Endothelial cell of umbilical vein (primary cell): ENCODE results near the gene BAG3. TPM values are rescaled to one million over a fixed set of nuclear protein-coding genes. Genes with fewer than 3 reads are reported as not detected.

ENCODE experiments used
- BruUV-seq: library from RNA; stranded (reverse); fragments of 400-500 nt; replicated peaks from 2 replicates; lab custom pipeline; 2021; lab: Mats Ljungman, UMichigan
- CTCF ChIA-PET: fragments of 300-600, 350-600 bp; sonication (Branson Sonifier 250); formaldehyde crosslinking; loops from one replicate; lab custom pipeline; 2021; ENCODE audit warnings: antibody characterized with exemption, inconsistent platforms; lab: Charles Lee
- POLR2A ChIA-PET: fragments of 300-600, 350-600 bp; sonication (Branson Sonifier 250); formaldehyde crosslinking; loops from one replicate; lab custom pipeline; 2021; ENCODE audit warnings: antibody characterized with exemption, inconsistent platforms; lab: Charles Lee
- DNase-seq: peaks from one replicate; pipeline ENCODE4 v3.0.0-alpha.2; 2011; ENCODE audit warnings: low read depth, low spot score
- FAIRE-seq: peaks from 2 replicates; lab custom pipeline; 2011; peaks lifted over from hg19 to GRCh38; lab: Jason Lieb, UNC
- H2AFZ ChIP-seq: 2 replicates; pipeline ENCODE4 v1.6.0; 2012; ENCODE audit warnings: low read depth, low read length, control low read depth, inconsistent platforms
- H3K27ac ChIP-seq: 2 replicates; pipeline ENCODE4 v1.5.1; 2011; ENCODE audit warnings: low read depth, mild to moderate bottlenecking, control low read depth, low read length, moderate library complexity; ENCODE audit not compliant: insufficient read depth
- H3K27me3 ChIP-seq, 2 experiments: 2 replicates each; pipeline versions ENCODE4 v1.6.0 to v1.6.1; 2011; ENCODE audit warnings: low read length in 2 of 2, mixed read lengths in 1 of 2; ENCODE audit not compliant: control insufficient read depth in 2 of 2, insufficient read depth in 2 of 2
- H3K36me3 ChIP-seq, 2 experiments: 2 replicates in 1 of 2; 3 replicates in 1 of 2; pipeline ENCODE4 v1.5.1; 2011; ENCODE audit warnings: low read length in 2 of 2, mild to moderate bottlenecking in 1 of 2, moderate library complexity in 1 of 2; ENCODE audit not compliant: control insufficient read depth in 2 of 2, insufficient read depth in 2 of 2; ENCODE audit errors: extremely low read depth in 1 of 2
- H3K4me1 ChIP-seq: 3 replicates; pipeline ENCODE4 v1.5.1; 2011; ENCODE audit warnings: mild to moderate bottlenecking, low read length; ENCODE audit not compliant: control insufficient read depth, insufficient read depth; ENCODE audit errors: extremely low read depth
- H3K4me2 ChIP-seq: 2 replicates; pipeline ENCODE4 v1.6.1; 2011; ENCODE audit warnings: low read length, control low read depth, mixed read lengths; ENCODE audit not compliant: insufficient read depth
- H3K4me3 ChIP-seq, 3 experiments: fragments of 200-600 bp in 1 of 3; sonication (generic), shearing (Covaris generic) in 1 of 3; replicated peaks in 1 of 3; 2 replicates each; pipeline ENCODE4 v1.5.1; 2011 to 2016; ENCODE audit warnings: control low read depth in 3 of 3, low read length in 3 of 3, mild to moderate bottlenecking in 2 of 3, inconsistent platforms in 1 of 3, low read depth in 1 of 3, moderate library complexity in 1 of 3; ENCODE audit not compliant: insufficient read depth in 1 of 3
- H3K79me2 ChIP-seq: 2 replicates; pipeline ENCODE4 v1.6.0; 2012; ENCODE audit warnings: low read length, inconsistent platforms; ENCODE audit not compliant: control insufficient read depth, insufficient read depth
- H3K9ac ChIP-seq: replicated peaks from 2 replicates; pipeline ENCODE3; 2011; ENCODE audit warnings: low read length, control low read depth; ENCODE audit not compliant: insufficient read depth; ENCODE audit errors: extremely low read depth
- H3K9me1 ChIP-seq: replicated peaks from 3 replicates; pipeline ENCODE4 v1.6.0; 2011; ENCODE audit warnings: mild to moderate bottlenecking, low read length; ENCODE audit not compliant: control insufficient read depth, insufficient read depth; ENCODE audit errors: extremely low read depth
- H3K9me3 ChIP-seq: replicated peaks from 2 replicates; pipeline ENCODE4 v1.5.1; 2012; ENCODE audit warnings: low read length, inconsistent platforms; ENCODE audit not compliant: control insufficient read depth, insufficient read depth
- H4K20me1 ChIP-seq: replicated peaks from 2 replicates; pipeline ENCODE3; 2011; ENCODE audit warnings: mild to moderate bottlenecking, low read length; ENCODE audit not compliant: control insufficient read depth, insufficient read depth; ENCODE audit errors: extremely low read depth
- EZH2 ChIP-seq: IDR thresholded peaks from 2 replicates; pipeline ENCODE4 v1.6.1; 2012; ENCODE audit warnings: borderline replicate concordance, low read depth, mild to moderate bottlenecking, moderate library complexity, low read length, inconsistent platforms; ENCODE audit not compliant: severe bottlenecking
- FOS ChIP-seq: IDR thresholded peaks from 2 replicates; pipeline ENCODE4 v1.6.1; 2011; ENCODE audit warnings: mild to moderate bottlenecking, low read length, moderate library complexity, borderline replicate concordance; ENCODE audit not compliant: insufficient read depth
- GATA2 ChIP-seq: IDR thresholded peaks from 2 replicates; pipeline ENCODE4 v1.7.0; 2011; ENCODE audit warnings: low read depth, mild to moderate bottlenecking, moderate library complexity, mixed read lengths, low read length; ENCODE audit not compliant: insufficient read length, insufficient read depth
- JUN ChIP-seq: IDR thresholded peaks from 2 replicates; pipeline ENCODE4 v1.6.1; 2011; ENCODE audit warnings: borderline replicate concordance, low read depth; ENCODE audit not compliant: insufficient read length, insufficient read depth
- MYC ChIP-seq: IDR thresholded peaks from one replicate; pipeline ENCODE4 v1.6.1; 2011; ENCODE audit warnings: mild to moderate bottlenecking, low read depth, low read length
- POLR2A ChIP-seq: IDR thresholded peaks from 2 replicates; pipeline ENCODE4 v1.6.1; 2012; ENCODE audit warnings: low read depth, mild to moderate bottlenecking, control low read depth, low read length
- POLR2AphosphoS5 ChIP-seq: IDR thresholded peaks from 2 replicates; pipeline ENCODE4 v1.6.1; 2012; ENCODE audit warnings: low read depth, mild to moderate bottlenecking, control low read depth, low read length, moderate library complexity; ENCODE audit not compliant: insufficient read depth
- dilution Hi-C: fragments of 300-500 bp; cut with MboI; formaldehyde crosslinking; loops from one replicate; pipeline ENCODE4 v1.15.0; 2019; ENCODE audit warnings: low sequenced_read_pairs; ENCODE audit not compliant: extremely low pct_ligation_motif_present
- intact Hi-C: fragments of 100-400 bp; cut with micrococcal nuclease; formaldehyde crosslinking; loops from one replicate; pipeline ENCODE4 v1.10.0; 2022
- polyA plus RNA-seq, 4 experiments: library from polyadenylated mRNA; depleted of rRNA in 3 of 4; stranded (reverse) in 3 of 4; unstranded in 1 of 4; fragments of >200 nt; gene quantifications; 2 replicates each; pipeline versions ENCODE4 v1.2.1 to v1.2.3, GENCODE V29; 2011 to 2012; ENCODE audit warnings: missing spikeins in 1 of 4
- total RNA-seq: library from RNA; stranded (reverse); gene quantifications from 2 replicates; pipeline ENCODE4 v1.2.3, GENCODE V29; 2021
- TF ChIP-seq, protein P1 (sequence below), 2 donors: IDR thresholded peaks; 1 replicate in 1 of 2; 2 replicates in 1 of 2; pipeline ENCODE4 v1.5.1; 2011; ENCODE audit warnings: low read length in 2 of 2, mild to moderate bottlenecking in 2 of 2, moderate library complexity in 2 of 2, control low read depth in 1 of 2, inconsistent platforms in 1 of 2, low read depth in 1 of 2; ENCODE audit not compliant: insufficient read depth in 1 of 2; ENCODE audit errors: extremely low read depth in 1 of 2

The BAG3 gene
- total and polyA plus RNA-seq, 2 donors (not counting 3 experiments of a cell fraction or from before 2014, with no cell fraction given), result 25.2 to 66.7 TPM

DNA sequence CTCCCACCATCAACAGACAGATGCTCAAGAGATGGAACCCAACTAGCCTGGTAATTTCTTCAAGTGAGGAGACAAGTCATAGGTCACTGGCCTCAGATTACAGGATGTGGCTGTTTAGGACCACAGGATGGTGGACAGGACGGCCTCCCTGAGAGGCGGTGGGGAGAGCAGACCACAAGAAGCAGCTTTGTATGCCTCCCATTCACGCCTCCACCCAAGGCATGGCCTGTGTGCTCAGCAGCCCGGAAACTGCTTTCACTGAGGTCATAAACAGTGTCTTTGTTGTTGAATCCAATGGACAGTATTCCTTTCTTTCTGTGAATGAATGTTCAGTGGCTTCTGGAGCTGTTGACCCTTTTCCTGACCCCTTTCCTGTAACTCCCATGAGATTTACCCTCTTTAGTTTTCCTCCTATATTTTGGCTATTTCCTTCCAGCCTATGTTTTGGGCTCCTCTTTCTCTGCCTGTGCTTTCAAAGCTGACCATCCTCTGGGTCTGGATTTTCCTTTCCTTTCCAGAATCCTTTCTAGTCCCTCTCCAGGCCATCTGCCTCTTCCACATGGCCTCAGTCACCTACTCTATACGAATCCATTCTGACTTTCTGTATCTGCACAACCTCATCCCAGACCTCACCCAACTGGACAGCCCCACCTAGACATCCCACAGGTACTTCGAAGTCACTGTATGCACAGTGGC, 42.2 kb downstream of the BAG3 start:
- DNase-seq (no peak), FAIRE-seq (no peak)
- dilution Hi-C loops (no loop called here), intact Hi-C loops (no loop called here)
- POLR2A ChIA-PET, result no interaction called here
- no peaks in the 10 kb centered on the region for H3K79me2 ChIP-seq
- no peak for TF ChIP-seq GATA2
- no peak for TF ChIP-seq POLR2A
- no peak for TF ChIP-seq EZH2
- TF ChIP-seq, protein P1, sequence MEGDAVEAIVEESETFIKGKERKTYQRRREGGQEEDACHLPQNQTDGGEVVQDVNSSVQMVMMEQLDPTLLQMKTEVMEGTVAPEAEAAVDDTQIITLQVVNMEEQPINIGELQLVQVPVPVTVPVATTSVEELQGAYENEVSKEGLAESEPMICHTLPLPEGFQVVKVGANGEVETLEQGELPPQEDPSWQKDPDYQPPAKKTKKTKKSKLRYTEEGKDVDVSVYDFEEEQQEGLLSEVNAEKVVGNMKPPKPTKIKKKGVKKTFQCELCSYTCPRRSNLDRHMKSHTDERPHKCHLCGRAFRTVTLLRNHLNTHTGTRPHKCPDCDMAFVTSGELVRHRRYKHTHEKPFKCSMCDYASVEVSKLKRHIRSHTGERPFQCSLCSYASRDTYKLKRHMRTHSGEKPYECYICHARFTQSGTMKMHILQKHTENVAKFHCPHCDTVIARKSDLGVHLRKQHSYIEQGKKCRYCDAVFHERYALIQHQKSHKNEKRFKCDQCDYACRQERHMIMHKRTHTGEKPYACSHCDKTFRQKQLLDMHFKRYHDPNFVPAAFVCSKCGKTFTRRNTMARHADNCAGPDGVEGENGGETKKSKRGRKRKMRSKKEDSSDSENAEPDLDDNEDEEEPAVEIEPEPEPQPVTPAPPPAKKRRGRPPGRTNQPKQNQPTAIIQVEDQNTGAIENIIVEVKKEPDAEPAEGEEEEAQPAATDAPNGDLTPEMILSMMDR (IDR thresholded peaks at IDR 0.05; ENCODE audit: extremely low read depth in 1 of 2, insufficient read depth in 1 of 2, low read depth in 1 of 2, low read length in 2 of 2), result no peak
- TF ChIP-seq FOS, result no peak
- TF ChIP-seq POLR2AphosphoS5, result no peak
- no peak for TF ChIP-seq JUN
- no peak for TF ChIP-seq MYC
- H3K27ac ChIP-seq, result no peak overlapping the region
- peak overlapping the region; percentile 5 for H2AFZ ChIP-seq
- H3K4me3 ChIP-seq, result no peak overlapping the region
- H4K20me1 ChIP-seq, result no peaks in the 10 kb centered on the region
- H3K9me3 ChIP-seq, result no peaks in the 10 kb centered on the region
- H3K4me2 ChIP-seq, result no peak overlapping the region
- BruUV-seq, result no TSS peak
- CTCF ChIA-PET, result interaction anchor here (2.0 kb wide), 1 partner anchor 9 kb away, joined by 6 read pairs; no protein-coding TSS in a partner anchor
- no peak overlapping the region for H3K9ac ChIP-seq
- no peaks in the 10 kb centered on the region for H3K36me3 ChIP-seq
- no peaks in the 10 kb centered on the region for H3K9me1 ChIP-seq
- H3K4me1 ChIP-seq, result peaks cover 3% of the 10 kb centered on the region
- no peaks in the 10 kb centered on the region for H3K27me3 ChIP-seq
